HepG2 (cell line): ENCODE results near the gene TMEM238. TPM values are rescaled to one million over a fixed set of nuclear protein-coding genes. Genes with fewer than 3 reads are reported as not detected.

Source experiments
- ARNT ChIP-seq: fragments of 450-650 bp; IDR thresholded peaks from 2 replicates; pipeline ENCODE4 v1.6.1; 2017
- ATF4 ChIP-seq, 2 experiments: fragments of 450-650 bp in 1 of 2; sonication (generic) in 1 of 2; formaldehyde crosslinking; IDR thresholded peaks; 2 replicates each; pipeline versions ENCODE4 v1.5.0 to v1.8.0; 2020 to 2022; ENCODE audit warnings: mild to moderate bottlenecking in 1 of 2, missing genetic modification reagents in 1 of 2
- BCL6 ChIP-seq: IDR thresholded peaks from 2 replicates; pipeline ENCODE4 v1.6.1; 2016; ENCODE audit warnings: missing genetic modification reagents, missing compliant biosample characterization
- CBX2 ChIP-seq, 2 experiments: fragments of 200-600 bp in 1 of 2; sonication (generic); formaldehyde crosslinking in 1 of 2; IDR thresholded peaks; 2 replicates each; pipeline versions ENCODE4 v1.7.0 to v1.8.1; 2018 to 2022; ENCODE audit warnings: low read depth in 2 of 2, low read length in 1 of 2, mild to moderate bottlenecking in 1 of 2, missing genetic modification reagents in 1 of 2
- CHCHD3 ChIP-seq: sonication (generic); formaldehyde crosslinking; IDR thresholded peaks from 2 replicates; pipeline ENCODE4 v1.8.0; 2022; ENCODE audit warnings: mild to moderate bottlenecking, missing genetic modification reagents, moderate library complexity
- CREB1 ChIP-seq, 2 experiments: fragments of 450-650 bp in 1 of 2; IDR thresholded peaks; 2 replicates each; pipeline ENCODE4 v1.6.1; 2016 to 2017; ENCODE audit warnings: control low read depth in 1 of 2, mild to moderate bottlenecking in 1 of 2, missing compliant biosample characterization in 1 of 2, missing genetic modification characterization in 1 of 2
- ELK4 ChIP-seq: sonication (generic); formaldehyde crosslinking; IDR thresholded peaks from 2 replicates; pipeline ENCODE4 v1.9.0; 2021; ENCODE audit warnings: missing genetic modification reagents, borderline replicate concordance
- IKZF4 ChIP-seq: sonication (generic); formaldehyde crosslinking; IDR thresholded peaks from 2 replicates; pipeline ENCODE4 v1.5.1; 2020; ENCODE audit warnings: borderline replicate concordance, mild to moderate bottlenecking, low read depth, missing genetic modification reagents; ENCODE audit errors: not compliant biosample characterization
- KLF12 ChIP-seq: sonication (generic); formaldehyde crosslinking; IDR thresholded peaks from 2 replicates; pipeline ENCODE4 v1.4.0; 2020; ENCODE audit warnings: missing genetic modification reagents, borderline replicate concordance
- MYPOP ChIP-seq: sonication (generic); formaldehyde crosslinking; IDR thresholded peaks from 2 replicates; pipeline ENCODE4 v1.8.1; 2023; ENCODE audit warnings: mild to moderate bottlenecking, moderate library complexity, missing genetic modification reagents
- POGZ ChIP-seq: sonication (generic); formaldehyde crosslinking; IDR thresholded peaks from 2 replicates; pipeline ENCODE4 v1.4.0; 2020; ENCODE audit warnings: mild to moderate bottlenecking, missing genetic modification reagents
- POLR2AphosphoS2 ChIP-seq: IDR thresholded peaks from 2 replicates; pipeline ENCODE4 v1.6.1; 2011; ENCODE audit warnings: low read depth, low read length, improper control_type of control experiment
- POLR2AphosphoS5 ChIP-seq: IDR thresholded peaks from 2 replicates; pipeline ENCODE4 v1.6.1; 2012; ENCODE audit warnings: low read depth, low read length
- SIN3A ChIP-seq: IDR thresholded peaks from 2 replicates; pipeline ENCODE4 v1.6.1; 2011; ENCODE audit warnings: low read depth, mild to moderate bottlenecking, control low read depth, low read length, borderline replicate concordance
- SSRP1 ChIP-seq: IDR thresholded peaks from 2 replicates; pipeline ENCODE4 v1.6.1; 2016; ENCODE audit warnings: control low read depth
- THYN1 ChIP-seq: sonication (generic); formaldehyde crosslinking; IDR thresholded peaks from 2 replicates; pipeline ENCODE4 v1.8.1; 2023; ENCODE audit warnings: low read depth, mild to moderate bottlenecking, moderate library complexity, missing genetic modification reagents, borderline replicate concordance
- XBP1 ChIP-seq: sonication (generic); formaldehyde crosslinking; IDR thresholded peaks from 2 replicates; pipeline ENCODE4 v1.5.0; 2020; ENCODE audit warnings: missing genetic modification reagents
- ZBTB49 ChIP-seq: sonication (generic); formaldehyde crosslinking; IDR thresholded peaks from 2 replicates; pipeline ENCODE4 v1.4.0; 2020; ENCODE audit warnings: missing genetic modification reagents, borderline replicate concordance
- ZKSCAN8 ChIP-seq: IDR thresholded peaks from 2 replicates; pipeline ENCODE4 v1.6.1; 2016; ENCODE audit warnings: borderline replicate concordance, missing genetic modification reagents, missing compliant biosample characterization
- ZNF20 ChIP-seq: sonication (generic); formaldehyde crosslinking; IDR thresholded peaks from 2 replicates; pipeline ENCODE4 v1.4.0; 2020; ENCODE audit warnings: mild to moderate bottlenecking, moderate library complexity, missing genetic modification reagents
- ZNF670 ChIP-seq: sonication (generic); formaldehyde crosslinking; IDR thresholded peaks from 2 replicates; pipeline ENCODE4 v1.8.0; 2022; ENCODE audit warnings: mild to moderate bottlenecking, missing genetic modification reagents, borderline replicate concordance
- ZNF678 ChIP-seq: sonication (generic); formaldehyde crosslinking; IDR thresholded peaks from 2 replicates; pipeline ENCODE4 v1.4.0; 2020; ENCODE audit warnings: mild to moderate bottlenecking, missing genetic modification reagents
- ZNF816 ChIP-seq: sonication (generic); formaldehyde crosslinking; IDR thresholded peaks from 2 replicates; pipeline ENCODE4 v1.8.0; 2022; ENCODE audit warnings: missing genetic modification reagents, mild to moderate bottlenecking, borderline replicate concordance
- ZNF839 ChIP-seq: sonication (generic); formaldehyde crosslinking; IDR thresholded peaks from 2 replicates; pipeline ENCODE4 v1.4.0; 2020; ENCODE audit warnings: missing genetic modification reagents, mild to moderate bottlenecking, borderline replicate concordance
- polyA plus RNA-seq, 8 experiments: library from polyadenylated mRNA; depleted of rRNA in 3 of 8; stranded (reverse) in 7 of 8; unstranded in 1 of 8; fragments of >200 nt; fragmentation: Illumina TruSeq in 4 of 8; extraction: Trizol in 4 of 8; gene quantifications; 2 replicates each; pipeline versions ENCODE4 v1.2.1 to v1.2.3, GENCODE V29; 2011 to 2016; ENCODE audit warnings: low read depth in 4 of 8, missing spikeins in 1 of 8, mixed read lengths in 1 of 8; ENCODE audit not compliant: insufficient read depth in 1 of 8
- total RNA-seq, 5 experiments: library from RNA; depleted of rRNA; stranded (reverse); fragments of >200 nt; fragmentation: Illumina TruSeq; extraction: Trizol; gene quantifications; 2 replicates each; pipeline ENCODE4 v1.2.3, GENCODE V29; 2016; ENCODE audit warnings: low read depth in 1 of 5

TMEM238 gene
- total and polyA plus RNA-seq, 2 of the 13 experiments (the other 11 are each of a cell fraction or from before 2014, with no cell fraction given), result not detected

- TF ChIP-seq ATF4 (CRISPR knock-in tag; IDR thresholded peaks at IDR 0.05) (no peak), POLR2AphosphoS2 (no peak), ZNF670 (CRISPR knock-in tag) (no peak), THYN1 (CRISPR knock-in tag) (no peak), ELK4 (CRISPR knock-in tag) (no peak), ZNF839 (CRISPR knock-in tag) (no peak), POLR2AphosphoS5 (no peak; the same call in 1 of the 2 replicates), BCL6 (CRISPR knock-in tag) (no peak), POGZ (CRISPR knock-in tag) (no peak), SSRP1 (CRISPR knock-in tag) (no peak), CHCHD3 (CRISPR knock-in tag) (no peak), ARNT (no peak), IKZF4 (CRISPR knock-in tag) (no peak), CBX2 (IDR thresholded peaks at IDR 0.05; ENCODE audit: low read depth, low read length) (no peak), CBX2 (CRISPR knock-in tag; IDR thresholded peaks at IDR 0.05; ENCODE audit: low read depth) (no peak), ZNF678 (CRISPR knock-in tag) (no peak), ZKSCAN8 (no peak), ZNF20 (CRISPR knock-in tag) (no peak), CREB1 (IDR thresholded peaks at IDR 0.05) (peak; percentile 95), CREB1 (CRISPR knock-in tag; IDR thresholded peaks at IDR 0.05) (peak; percentile 96), KLF12 (CRISPR knock-in tag) (0 out of 2 replicates have a peak, but pooled peaks have one; percentile 18), MYPOP (no peak), SIN3A (0 out of 2 replicates have a peak, but pooled peaks have one; percentile 68), ZBTB49 (no peak), ZNF816 (CRISPR knock-in tag) (no peak), XBP1 (no peak)
Measured at GRCh38 chr19:55339105-55339888, 44.8 kb downstream of the TMEM238 start, which contains the start of gene KMT5C (continued).
